Stimulated activated CD4-positive, alpha-beta T cell treated with anti-CD3 and anti-CD28 coated beads, Interleukin-1b, Interleukin-23, amount 100 ng/mL, for 4 hours (primary cell): Measurements from ENCODE around the gene CASQ1.

ENCODE experiments used
- DNase-seq, 2 donors: peaks; one replicate each; pipeline ENCODE4 v3.0.0-alpha.2; 2020; ENCODE audit warnings: low read depth in 2 of 2

CASQ1 gene

DNA sequence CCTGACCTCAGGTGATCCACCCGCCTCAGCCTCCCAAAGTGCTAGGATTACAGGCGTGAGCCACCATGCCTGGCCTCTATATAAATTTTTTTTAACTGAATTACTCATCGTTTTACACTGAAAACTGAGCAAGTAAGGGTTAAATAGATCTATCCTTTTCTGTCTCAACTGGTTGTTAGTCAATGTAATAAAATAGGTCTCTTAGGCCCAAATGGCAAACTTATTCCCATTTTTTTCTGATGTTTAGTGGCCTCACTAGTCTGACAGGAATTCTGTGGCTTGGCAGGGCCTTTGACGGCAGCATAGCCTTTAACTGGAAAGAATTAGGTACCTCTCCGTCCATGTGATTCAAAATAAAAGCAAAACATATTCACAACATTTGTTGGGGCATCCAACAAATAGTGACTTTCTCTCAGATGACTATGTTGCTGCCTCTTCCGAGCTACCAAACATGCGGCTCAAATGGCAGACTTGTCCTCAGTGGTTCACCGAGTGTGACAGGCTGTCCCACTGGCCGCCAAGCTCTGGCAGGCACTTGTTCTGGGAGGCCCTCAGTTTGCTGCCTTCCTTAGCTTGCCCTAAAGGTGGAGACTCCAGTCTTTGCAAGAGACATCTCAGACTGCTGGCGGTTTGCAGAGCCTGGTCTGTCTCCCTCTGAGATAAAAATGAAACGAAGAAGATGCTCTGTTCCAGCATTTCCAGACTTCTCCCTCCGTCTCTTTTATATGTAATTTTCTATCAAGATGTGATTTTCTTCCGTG lies 21.6 kb upstream of the CASQ1 start:
- no peak for DNase-seq

DNA sequence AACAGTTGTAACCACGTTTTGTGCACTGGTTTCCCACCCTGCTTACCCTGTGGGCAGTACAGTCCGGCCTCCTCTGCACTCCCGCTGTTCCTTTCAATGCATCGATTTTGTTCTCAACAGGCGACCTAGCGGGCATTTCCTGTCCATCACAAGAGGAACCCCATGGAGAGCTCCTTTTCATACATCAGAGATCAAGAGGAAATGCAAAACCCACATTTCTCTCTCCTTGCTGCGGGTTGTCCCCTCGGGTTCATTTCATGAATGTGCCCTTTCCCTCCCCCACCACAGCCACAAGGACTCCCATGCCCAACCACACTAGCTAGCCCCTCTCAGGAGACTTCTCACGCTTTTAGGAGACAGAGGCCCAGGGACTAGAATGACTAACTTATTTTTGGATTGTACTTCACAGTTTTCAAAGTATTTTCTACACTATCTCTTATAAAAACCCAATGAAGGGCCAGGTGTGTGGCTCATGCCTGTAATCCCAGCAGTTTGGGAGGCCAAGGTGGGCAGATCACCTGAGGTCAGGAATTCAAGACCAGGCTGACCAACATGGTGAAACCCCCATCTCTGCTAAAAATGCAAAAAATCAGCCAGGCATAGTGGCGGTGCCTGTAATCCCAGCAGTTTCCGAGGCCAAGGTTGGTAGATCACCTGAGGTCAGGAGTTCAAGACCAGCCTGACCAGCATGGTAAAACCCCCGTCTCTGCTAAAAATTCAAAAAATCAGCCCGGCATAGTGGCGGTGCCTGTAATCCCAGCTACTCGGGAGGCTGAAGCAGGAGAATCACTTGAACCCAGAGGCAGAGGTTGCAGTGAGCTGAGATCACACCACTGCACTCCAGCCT lies 20.6 kb upstream of the CASQ1 start:
- no peak for DNase-seq

- no peak for DNase-seq
Observed at GRCh38 chr1:160171354-160171753, 19.0 kb upstream of the CASQ1 start.

GRCh38 chr1:160171980-160172379 lies 18.4 kb upstream of the CASQ1 start:
- DNase-seq: no peak

GRCh38 chr1:160177231-160177630 lies 13.1 kb upstream of the CASQ1 start:
- DNase-seq: no peak

DNA sequence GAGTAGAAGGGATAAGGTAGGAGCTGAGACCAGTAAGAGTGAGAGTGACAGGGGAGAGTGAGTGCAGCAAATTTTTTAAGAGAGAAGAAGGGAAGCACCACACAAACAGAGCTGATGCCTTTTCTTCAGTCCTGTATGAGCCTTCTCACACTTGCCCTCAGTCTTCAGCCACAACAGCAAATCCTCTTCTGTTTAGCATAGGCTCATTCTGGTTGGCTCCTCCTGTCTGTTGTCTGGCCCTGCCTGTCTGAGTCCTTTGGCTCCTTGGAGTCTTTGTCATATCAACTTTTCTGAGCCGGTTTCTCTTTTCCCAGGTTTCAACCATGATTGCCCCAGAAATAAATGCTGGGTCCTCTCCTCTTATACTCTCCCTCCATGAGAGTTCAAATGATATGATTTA lies 12.7 kb upstream of the CASQ1 start:
- DNase-seq: no peak

GRCh38 chr1:160178731-160179130 lies 11.6 kb upstream of the CASQ1 start:
- DNase-seq: no peak

DNA sequence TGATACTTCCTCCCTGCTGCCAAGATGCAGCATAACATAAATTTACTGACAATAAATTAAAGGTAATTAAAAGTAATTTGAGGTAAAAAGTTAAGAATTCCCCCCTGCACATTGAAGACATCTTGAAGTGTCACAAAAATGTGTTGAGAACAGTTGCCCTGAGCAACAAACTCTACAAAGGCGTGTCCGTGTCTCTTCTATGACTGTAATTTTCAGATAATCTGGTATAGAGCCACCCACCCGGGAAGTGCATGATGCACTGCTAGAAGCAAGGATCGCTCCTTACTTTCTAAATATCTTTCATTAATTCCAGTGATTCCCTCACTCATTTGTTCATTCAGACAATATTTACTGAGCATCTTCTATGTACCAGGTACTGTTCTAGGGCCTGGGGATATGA lies 11.0 kb upstream of the CASQ1 start:
- DNase-seq: no peak

- no peak for DNase-seq
Observed at GRCh38 chr1:160186246-160186645, 4.1 kb upstream of the CASQ1 start.

GRCh38 chr1:160186729-160187128 lies 3.6 kb upstream of the CASQ1 start:
- DNase-seq: no peak

DNA sequence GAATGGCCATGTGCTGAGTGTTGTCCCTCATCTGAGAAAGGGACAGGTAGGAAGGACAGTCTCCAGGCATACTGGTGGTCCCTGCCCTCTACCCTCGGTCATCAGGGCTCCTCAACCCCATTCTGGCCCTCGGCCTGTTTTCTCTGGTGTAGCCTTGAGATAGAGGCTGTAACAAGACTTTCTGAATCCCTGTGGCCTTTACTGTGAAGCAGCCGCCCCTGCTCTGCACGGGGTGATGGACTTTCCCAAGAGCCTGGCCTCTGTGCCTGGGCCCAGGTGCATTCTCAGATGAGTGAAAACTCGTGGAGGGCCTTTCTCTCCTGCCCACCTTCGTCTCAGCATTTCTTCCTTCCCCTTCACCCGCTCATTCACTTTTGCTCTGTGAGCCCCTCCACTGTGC lies 3.0 kb upstream of the CASQ1 start:
- DNase-seq: no peak

- DNase-seq: no peak
Observed at GRCh38 chr1:160188341-160188740, 2.0 kb upstream of the CASQ1 start.

DNA sequence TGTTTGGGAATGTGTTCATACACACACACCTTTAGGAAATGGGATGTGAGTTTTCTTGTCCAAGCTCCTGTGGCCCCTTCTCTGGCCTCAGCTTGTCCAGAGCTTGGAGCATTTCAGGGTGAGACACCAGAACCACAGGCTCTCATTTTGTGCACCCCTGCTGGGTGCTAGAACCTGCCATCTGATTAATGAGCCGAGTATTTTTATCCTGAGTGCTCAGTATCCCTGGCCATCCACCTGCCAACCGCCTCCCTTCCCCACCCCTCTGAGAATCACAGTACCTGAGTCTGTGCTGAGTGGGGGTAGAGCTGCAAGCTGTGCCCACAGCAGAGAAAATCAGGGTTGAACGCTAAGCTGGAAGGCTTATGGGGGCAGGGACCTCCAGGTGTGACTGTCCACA lies 1.4 kb downstream of the CASQ1 start:
- DNase-seq: no peak

DNA sequence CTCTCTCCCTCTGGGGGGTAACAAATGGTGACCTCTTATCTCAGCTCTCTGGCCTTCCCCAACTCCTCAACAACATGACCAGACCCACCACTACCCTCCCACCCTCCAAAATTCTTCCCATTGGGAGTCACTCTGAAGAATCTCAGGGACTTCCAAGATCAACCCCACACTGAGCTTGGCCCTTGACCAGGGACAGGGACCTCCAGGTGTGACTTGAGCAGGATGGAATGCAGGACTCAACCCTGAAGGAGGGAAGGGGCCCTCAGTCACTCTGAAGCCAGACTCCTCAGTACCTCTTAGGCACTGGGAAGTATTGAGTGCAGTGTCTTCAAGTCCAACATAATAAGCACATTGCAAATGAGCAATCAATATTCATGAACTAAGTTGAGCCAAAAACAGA lies 1.9 kb downstream of the CASQ1 start:
- DNase-seq: no peak

DNA sequence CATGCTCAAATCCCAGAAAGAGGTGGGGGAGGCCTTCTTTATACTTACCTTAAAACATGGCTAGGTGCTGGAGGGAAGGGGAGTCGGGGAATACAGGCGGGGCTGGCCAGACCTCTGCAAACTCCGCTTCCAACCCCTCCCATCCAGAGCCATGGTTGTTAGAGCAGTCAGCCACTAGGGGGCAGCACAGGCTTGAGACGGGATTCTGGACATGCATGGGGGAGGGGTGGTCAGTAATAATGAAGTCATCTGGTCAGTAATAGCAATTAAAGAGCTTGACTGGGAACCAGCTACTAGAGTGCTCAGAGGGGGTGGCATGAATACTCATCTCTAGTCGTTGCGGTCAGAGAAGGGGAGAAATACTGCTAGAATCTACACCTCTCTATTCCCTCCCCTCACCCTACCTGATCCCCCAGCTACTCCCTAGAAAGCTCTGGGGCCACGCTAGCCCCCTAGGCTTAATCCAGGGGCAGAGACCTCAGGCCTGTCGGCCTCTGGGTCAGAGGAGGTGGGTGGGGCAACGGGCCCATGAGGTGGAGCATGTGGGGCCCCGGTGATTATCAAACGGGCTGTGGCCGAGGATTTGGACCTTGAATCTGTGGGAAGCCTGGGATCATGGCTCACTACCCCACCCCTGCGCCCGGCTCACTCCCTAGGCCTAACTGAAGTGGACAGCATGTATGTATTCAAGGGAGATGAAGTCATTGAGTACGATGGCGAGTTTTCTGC lies 2.9 kb downstream of the CASQ1 start:
- DNase-seq: peak; percentile 77 to 81

DNA sequence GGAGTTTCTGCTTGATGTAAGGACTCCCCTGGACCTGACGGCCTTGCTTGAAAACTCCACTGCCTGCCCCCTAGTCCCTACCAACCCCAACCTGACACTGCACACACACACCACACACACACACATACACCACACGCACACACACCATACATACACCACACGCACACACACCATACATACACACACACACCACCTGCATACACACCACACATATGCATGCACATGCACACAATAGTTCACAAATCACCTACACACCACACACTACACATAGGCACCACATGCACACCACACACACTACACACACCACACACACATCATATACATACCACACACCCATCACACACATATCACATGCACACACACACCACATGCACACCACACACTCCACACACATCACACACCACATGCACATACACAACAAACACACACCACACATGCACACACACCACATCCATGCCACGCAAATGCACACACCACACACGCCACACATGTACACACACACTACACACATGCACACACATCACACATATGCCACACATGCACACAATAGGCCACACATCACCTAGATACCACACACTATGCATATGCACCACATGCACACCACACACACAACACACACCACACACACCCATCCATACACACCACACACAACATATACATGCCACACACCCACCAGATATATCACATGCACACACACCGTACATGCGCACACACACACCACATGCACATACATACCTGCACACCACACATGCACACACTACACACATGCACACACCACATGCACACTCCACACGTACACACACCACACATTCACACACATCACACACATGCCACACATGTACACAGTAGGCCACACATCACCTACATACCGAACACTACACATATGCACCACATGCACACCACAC lies 3.7 kb downstream of the CASQ1 start:
- DNase-seq: no peak

- DNase-seq: no peak
Observed at GRCh38 chr1:160194737-160195059, 4.3 kb downstream of the CASQ1 start.

DNA sequence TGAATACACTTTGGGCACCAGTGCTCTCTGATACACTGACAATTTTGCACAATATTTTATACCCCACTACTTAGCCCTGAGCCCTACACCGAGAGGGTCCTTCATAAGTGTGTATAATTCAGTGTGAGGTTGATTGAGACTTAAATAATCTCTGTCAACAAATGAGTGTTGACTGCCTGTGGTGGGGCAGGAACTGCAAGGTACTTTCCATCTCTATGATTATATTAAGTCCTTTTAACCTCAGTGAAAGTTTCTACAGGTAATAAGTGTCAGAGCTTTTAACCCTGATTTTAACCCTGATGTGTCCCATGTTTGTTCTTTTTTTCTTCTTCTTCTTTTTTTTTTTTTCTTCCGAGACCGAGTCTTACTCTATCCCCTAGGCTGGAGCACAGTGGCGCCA lies 5.8 kb downstream of the CASQ1 start:
- DNase-seq: no peak

- no peak for DNase-seq
Observed at GRCh38 chr1:160197231-160197630, 6.9 kb downstream of the CASQ1 start.

DNA sequence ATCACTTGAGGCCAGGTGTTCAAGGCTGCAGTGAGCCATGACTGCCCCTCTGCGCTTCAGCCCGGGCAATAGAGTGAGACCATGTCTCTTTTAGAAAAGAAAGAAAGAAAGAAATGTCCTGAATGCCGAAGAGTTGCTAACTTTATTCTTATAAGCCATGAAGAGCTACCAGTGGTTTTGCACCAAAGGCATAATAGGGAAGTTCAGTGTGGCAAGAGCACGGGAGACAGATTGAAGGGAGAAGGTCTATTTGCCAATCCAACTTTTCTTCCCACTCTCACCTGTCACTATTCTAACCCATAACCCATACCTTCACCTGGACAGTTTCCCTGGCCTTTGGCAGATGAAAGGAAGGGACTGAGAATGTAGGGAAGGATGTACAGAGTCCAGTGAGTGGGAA lies 10.4 kb downstream of the CASQ1 start:
- no peak for DNase-seq

- no peak for DNase-seq
Observed at GRCh38 chr1:160204526-160205241, 14.3 kb downstream of the CASQ1 start.
